Measurements from ENCODE around the gene PIK3R2. TPM values are rescaled to one million over a fixed set of nuclear protein-coding genes. Genes with fewer than 3 reads are reported as not detected.

The PIK3R2 gene
- total RNA-seq, 1 experiment from 2014 or later: 38.1 TPM

- no peaks in the 10 kb centered on the region for H3K27me3 ChIP-seq (replicated peaks; ENCODE audit: insufficient read depth, low read depth, low read length, poor library complexity)
- H3K4me3 ChIP-seq (ENCODE audit: low read depth, low read length, poor library complexity, severe bottlenecking): no peak overlapping the region
- no peak overlapping the region for H3K27ac ChIP-seq (ENCODE audit: low read depth, low read length, poor library complexity, severe bottlenecking)
- no peaks in the 10 kb centered on the region for H3K9me3 ChIP-seq (ENCODE audit: low read depth, low read length, poor library complexity, severe bottlenecking)
- H3K36me3 ChIP-seq (ENCODE audit: insufficient read depth, low read length, poor library complexity, severe bottlenecking): peaks cover 6% of the 10 kb centered on the region
- BruUV-seq (replicated peaks): no TSS peak
- ChIA-PET POLR2A (ENCODE audit: low non-redundant PET) (no interaction called here), CTCF (no interaction called here)
- TF ChIP-seq EZH2 (IDR thresholded peaks at IDR 0.05; ENCODE audit: borderline replicate concordance, low read depth, low read length, poor library complexity, severe bottlenecking) (no peak), CTCF (conservative IDR thresholded peaks at IDR 0.05; ENCODE audit: low read depth, low read length) (no peak)
- intact Hi-C loops (cut with micrococcal nuclease; ENCODE audit: unreplicated experiment): no loop called here
- DNase-seq (ENCODE audit: low spot score): no peak
- no peaks in the 10 kb centered on the region for H3K4me1 ChIP-seq (ENCODE audit: insufficient read depth, low read length, poor library complexity, severe bottlenecking)
These were observed 15.7 kb upstream of the PIK3R2 start for GRCh38 chr19:18137242-18137641.

- Histone ChIP-seq H3K4me3 (ENCODE audit: low read depth, low read length, poor library complexity, severe bottlenecking) (no peak overlapping the region), H3K36me3 (ENCODE audit: insufficient read depth, low read length, poor library complexity, severe bottlenecking) (peaks cover 6% of the 10 kb centered on the region), H3K4me1 (ENCODE audit: insufficient read depth, low read length, poor library complexity, severe bottlenecking) (no peaks in the 10 kb centered on the region), H3K27me3 (replicated peaks; ENCODE audit: insufficient read depth, low read depth, low read length, poor library complexity) (no peaks in the 10 kb centered on the region), H3K9me3 (ENCODE audit: low read depth, low read length, poor library complexity, severe bottlenecking) (no peaks in the 10 kb centered on the region), H3K27ac (ENCODE audit: low read depth, low read length, poor library complexity, severe bottlenecking) (no peak overlapping the region)
- DNase-seq (ENCODE audit: low spot score): no peak
- intact Hi-C loops (cut with micrococcal nuclease; ENCODE audit: unreplicated experiment): no loop called here
- POLR2A ChIA-PET (ENCODE audit: low non-redundant PET): no interaction called here
- no peak for TF ChIP-seq CTCF (conservative IDR thresholded peaks at IDR 0.05; ENCODE audit: low read depth, low read length)
- no peak for TF ChIP-seq EZH2 (IDR thresholded peaks at IDR 0.05; ENCODE audit: borderline replicate concordance, low read depth, low read length, poor library complexity, severe bottlenecking)
- CTCF ChIA-PET: no interaction called here
- BruUV-seq (replicated peaks): no TSS peak
These were observed 15.2 kb upstream of the PIK3R2 start for GRCh38 chr19:18137657-18138339.

DNA sequence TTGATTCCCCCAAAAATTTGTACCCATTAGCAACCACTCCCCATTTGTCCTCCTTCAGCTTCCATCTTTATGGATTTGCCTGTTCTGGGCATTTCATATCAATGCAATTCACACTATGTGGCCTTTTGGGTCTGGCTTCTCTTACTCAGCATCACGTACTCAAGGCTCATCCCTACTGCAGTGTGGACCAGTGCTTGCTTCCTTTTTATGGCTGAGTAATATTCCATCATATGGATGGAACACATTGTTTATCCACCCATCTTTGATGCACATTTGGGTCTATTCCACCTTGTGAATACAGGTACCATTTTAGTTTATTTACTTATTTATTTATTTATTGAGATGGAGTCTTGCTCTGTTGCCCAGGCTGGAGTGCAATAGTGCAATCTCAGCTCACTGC, 12.5 kb upstream of the PIK3R2 start:
- TF ChIP-seq EZH2 (IDR thresholded peaks at IDR 0.05; ENCODE audit: borderline replicate concordance, low read depth, low read length, poor library complexity, severe bottlenecking) (no peak), CTCF (conservative IDR thresholded peaks at IDR 0.05; ENCODE audit: low read depth, low read length) (no peak)
- H3K4me3 ChIP-seq (ENCODE audit: low read depth, low read length, poor library complexity, severe bottlenecking): no peak overlapping the region
- intact Hi-C loops (cut with micrococcal nuclease; ENCODE audit: unreplicated experiment): no loop called here
- DNase-seq (ENCODE audit: low spot score): no peak
- POLR2A ChIA-PET (ENCODE audit: low non-redundant PET): interaction anchor here (0.6 kb wide), 1 partner anchor 54 kb away, joined by 7 read pairs; no protein-coding TSS in a partner anchor
- CTCF ChIA-PET: no interaction called here
- no peaks in the 10 kb centered on the region for H3K4me1 ChIP-seq (ENCODE audit: insufficient read depth, low read length, poor library complexity, severe bottlenecking)
- H3K9me3 ChIP-seq (ENCODE audit: low read depth, low read length, poor library complexity, severe bottlenecking): no peaks in the 10 kb centered on the region
- peaks cover 12% of the 10 kb centered on the region for H3K36me3 ChIP-seq (ENCODE audit: insufficient read depth, low read length, poor library complexity, severe bottlenecking)
- no peaks in the 10 kb centered on the region for H3K27me3 ChIP-seq (replicated peaks; ENCODE audit: insufficient read depth, low read depth, low read length, poor library complexity)
- BruUV-seq (replicated peaks): no TSS peak
- no peak overlapping the region for H3K27ac ChIP-seq (ENCODE audit: low read depth, low read length, poor library complexity, severe bottlenecking)

Measured in A673 (cell line).